SH-SY5Y (cell line): ENCODE results near the gene ADAMTSL1.

Experiments
- GATA2 ChIP-seq: IDR thresholded peaks from 2 replicates; pipeline ENCODE4 v1.6.1; 2011; ENCODE audit warnings: mild to moderate bottlenecking, low read depth, low read length
- GATA3 ChIP-seq: IDR thresholded peaks from 2 replicates; pipeline ENCODE4 v1.6.1; 2011; ENCODE audit warnings: low read depth, mild to moderate bottlenecking, low read length, moderate library complexity

ADAMTSL1 gene

GRCh38 chr9:18451406-18451805, 22.5 kb upstream of the ADAMTSL1 start:
- TF ChIP-seq GATA3 (no peak), GATA2 (no peak)

DNA sequence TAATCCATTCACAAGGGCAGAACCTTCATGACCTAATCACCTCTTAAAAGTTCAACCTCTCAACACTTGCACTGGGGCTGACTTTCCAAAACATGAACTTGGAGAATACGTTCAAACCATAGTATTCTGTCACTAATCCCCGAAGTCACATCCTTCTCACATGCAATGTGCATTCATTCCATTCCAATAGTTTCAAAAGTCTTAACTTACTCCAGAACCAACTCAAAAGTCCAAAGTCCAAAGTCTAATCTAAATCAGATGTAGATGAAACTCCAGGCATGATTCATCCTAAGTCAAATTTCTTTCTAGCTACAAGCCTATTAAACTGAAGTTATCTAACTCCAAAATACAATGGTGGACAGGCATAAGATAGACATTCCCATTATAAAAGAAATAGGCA, 21.7 kb upstream of the ADAMTSL1 start:
- TF ChIP-seq GATA3 (no peak), GATA2 (no peak)

DNA sequence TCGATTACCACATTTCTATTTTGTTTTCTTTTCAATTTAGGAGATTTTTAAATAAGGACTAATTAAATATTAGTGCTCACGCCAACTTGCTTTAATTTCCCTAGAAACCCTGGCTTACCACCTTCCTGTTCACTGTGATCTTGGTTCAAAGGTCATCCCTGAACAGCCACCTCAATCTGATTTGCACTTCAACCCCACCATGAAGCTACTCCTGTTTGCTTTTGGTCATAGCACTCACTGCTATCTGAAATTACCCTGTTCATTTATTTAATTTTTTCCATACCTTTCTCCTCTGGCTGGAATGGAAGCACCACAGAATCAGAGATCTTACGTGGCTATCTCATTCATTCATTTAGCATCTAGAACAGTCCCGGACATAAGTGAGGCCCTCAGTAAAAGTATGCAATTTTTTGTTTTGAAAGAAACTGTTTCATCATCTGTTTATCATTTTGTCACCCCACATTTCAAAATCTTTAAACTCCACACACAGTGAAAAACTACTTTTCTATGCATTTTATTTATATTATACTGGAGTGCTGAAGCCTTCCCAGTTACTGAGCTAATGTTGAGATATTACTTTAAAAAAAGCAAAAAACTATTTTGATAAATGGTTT, 17.2 kb upstream of the ADAMTSL1 start:
- TF ChIP-seq GATA3 (no peak), GATA2 (no peak)

DNA sequence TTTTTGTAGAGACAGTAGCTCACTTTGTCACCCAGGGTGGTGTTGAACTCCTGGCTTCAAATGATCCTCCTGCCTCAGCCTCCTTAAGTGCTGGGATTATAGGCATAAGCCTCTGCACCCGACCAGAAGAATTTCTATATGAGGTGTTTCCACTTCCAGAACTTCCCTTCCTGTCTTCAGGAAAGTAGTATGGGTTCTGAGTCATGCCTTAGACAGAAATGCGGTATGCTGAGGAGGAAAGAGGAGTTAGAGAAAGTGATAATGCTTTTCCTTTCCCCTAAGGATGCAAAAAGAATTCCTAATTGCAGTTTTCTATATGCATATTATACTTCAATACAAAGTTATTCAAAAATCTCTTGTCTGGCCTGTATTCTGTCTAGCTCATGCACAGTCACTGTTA, 16.4 kb upstream of the ADAMTSL1 start:
- no peak for TF ChIP-seq GATA2
- no peak for TF ChIP-seq GATA3

DNA sequence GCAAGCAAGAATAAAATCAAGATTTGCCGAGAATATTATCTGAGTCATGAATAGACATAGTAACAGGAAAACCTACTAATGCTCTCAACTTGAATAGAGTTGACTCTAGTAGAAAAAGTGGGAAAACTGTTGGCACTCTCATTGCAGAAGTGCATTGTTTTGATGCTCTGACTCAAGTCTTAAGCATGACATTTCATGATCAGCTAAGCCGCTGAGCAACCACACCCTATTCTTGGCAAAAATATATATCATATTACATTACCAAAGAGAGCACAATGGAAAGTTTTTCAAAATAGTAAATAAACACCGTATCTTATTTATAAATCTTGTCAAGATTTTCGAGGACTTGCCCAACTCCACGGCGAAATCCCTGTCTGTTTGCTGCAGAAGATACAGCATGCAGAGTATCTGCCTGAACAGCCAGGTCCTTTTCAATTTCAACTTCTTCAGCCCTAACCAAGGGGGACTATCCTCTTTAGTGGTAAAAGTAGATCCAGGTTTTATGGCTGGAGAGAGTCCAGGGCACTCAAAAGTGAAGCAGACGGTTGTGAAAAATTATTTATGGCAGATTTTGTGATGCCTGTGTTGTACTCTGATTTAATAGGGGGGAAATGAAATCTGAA, 13.9 kb upstream of the ADAMTSL1 start:
- TF ChIP-seq GATA3 (no peak), GATA2 (no peak)

DNA sequence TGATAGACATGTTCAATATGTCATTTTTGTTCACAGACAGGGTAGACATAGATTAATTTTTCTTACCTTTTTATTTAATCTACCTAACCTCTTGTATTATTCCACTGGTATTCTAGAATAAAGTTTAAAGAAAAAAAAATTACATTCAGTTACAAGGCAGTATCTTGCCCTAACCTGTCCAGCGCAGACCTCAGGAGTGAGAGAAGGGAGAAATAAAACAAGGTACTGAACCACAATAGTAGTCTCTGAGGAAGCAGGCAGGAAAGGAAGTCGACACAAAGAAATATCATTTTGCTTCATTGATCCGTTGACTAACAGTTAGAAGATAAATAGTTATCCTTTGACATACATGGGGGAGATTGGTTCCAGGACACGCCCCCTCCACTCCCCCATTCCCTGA, 12.5 kb upstream of the ADAMTSL1 start:
- TF ChIP-seq GATA3 (no peak), GATA2 (no peak)

- TF ChIP-seq GATA2 (no peak), GATA3 (no peak)
Measured at GRCh38 chr9:18463991-18464390, 10.0 kb upstream of the ADAMTSL1 start.

DNA sequence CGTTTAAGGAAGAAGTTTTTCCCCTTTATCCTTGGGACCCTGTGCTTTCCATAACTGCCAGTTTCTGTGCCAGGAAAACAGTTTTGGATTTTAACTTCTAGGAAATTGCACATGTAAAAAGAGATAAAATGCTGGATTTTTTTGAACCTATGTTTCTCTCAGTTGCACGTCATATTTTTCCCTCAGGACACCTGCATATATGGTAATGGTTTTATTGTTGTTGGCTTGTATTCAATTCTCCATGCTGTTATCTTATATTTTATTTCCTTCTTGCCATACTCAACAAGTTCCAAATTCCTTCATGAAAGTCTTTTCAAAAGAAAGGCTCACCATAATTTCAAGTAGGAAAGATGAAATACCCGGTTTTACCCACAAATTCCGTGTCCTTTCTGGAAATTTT, 7.9 kb upstream of the ADAMTSL1 start:
- TF ChIP-seq GATA2: no peak
- no peak for TF ChIP-seq GATA3

DNA sequence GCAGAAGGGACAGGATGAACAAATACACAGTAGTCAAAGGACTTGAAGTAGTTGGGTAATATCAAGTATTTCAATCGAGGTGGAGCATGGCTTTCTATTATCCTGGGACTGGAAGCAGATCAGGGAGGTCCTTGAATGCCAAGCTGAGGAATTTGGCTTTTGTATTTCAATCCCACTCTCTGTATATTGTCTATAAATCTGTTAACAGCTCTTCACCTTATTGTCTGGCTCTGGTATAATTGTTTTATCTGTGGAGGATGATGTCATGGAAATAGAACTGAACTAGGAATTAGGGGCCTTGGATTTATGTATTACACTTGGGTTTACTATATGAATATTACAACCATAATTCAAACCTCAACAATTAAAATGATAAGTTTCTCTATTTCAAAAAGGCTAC, 6.3 kb upstream of the ADAMTSL1 start:
- TF ChIP-seq GATA3 (no peak), GATA2 (no peak)

- no peak for TF ChIP-seq GATA3
- no peak for TF ChIP-seq GATA2
Measured at GRCh38 chr9:18472435-18472834, 1.5 kb upstream of the ADAMTSL1 start.

GRCh38 chr9:18472841-18473251, 1.1 kb upstream of the ADAMTSL1 start:
- no peak for TF ChIP-seq GATA3
- TF ChIP-seq GATA2: no peak

DNA sequence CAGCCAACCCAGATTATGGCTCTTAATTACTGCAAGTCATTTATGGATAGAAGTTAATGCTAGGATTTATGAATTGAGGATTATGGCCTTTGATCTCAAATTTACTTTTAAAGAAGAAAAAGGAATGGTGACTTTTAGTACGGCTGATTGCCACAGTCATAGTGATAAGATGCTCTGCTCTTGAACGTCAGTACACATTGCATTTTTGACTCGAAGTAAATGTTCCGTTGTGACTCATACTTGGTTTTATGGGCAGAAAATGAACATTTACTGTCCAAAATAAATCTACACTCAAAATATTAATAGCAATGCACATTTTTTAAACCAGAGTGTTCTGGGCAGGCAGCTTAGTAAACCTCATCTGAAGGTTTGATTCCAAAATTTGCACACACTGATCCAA, 830 bp downstream of the ADAMTSL1 start:
- TF ChIP-seq GATA2 (no peak), GATA3 (no peak)

- no peak for TF ChIP-seq GATA3
- no peak for TF ChIP-seq GATA2
Measured at GRCh38 chr9:18477121-18477660, 3.2 kb downstream of the ADAMTSL1 start.

DNA sequence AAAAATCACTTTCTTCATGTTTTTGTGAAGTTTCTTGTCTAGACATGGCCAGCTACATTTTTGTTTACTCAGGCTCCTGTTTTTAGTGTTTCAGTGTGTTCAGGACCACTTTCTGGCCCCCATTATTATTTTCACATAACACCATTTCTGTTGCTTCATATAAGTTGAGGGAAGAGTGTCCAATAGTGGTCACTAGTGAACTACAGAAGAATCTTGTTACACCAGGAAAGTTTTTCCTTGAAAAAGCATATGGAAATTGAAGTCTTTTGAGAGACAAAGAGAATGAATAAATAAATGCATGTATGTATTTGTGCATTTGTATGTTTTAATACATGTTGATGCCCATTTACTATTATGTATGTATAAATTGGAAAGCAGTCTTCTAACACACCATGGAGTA, 3.8 kb downstream of the ADAMTSL1 start:
- TF ChIP-seq GATA2 (no peak), GATA3 (no peak)
